AG09309 (cell line): ENCODE measurements around the gene GIPC1.

Source experiments
- DNase-seq: peaks from one replicate; pipeline ENCODE4 v3.0.0-alpha.2; 2010; ENCODE audit warnings: low read depth
- H3K4me3 ChIP-seq: 2 replicates; pipeline ENCODE4 v1.5.1; 2011; ENCODE audit warnings: mild to moderate bottlenecking, low read depth, low read length, moderate library complexity; ENCODE audit not compliant: control insufficient read depth
- TF ChIP-seq, protein P1 (sequence below): IDR thresholded peaks from 2 replicates; pipeline ENCODE4 v1.5.1; 2011; ENCODE audit warnings: mild to moderate bottlenecking, low read depth, low read length, inconsistent platforms; ENCODE audit not compliant: insufficient read depth, control insufficient read depth; ENCODE audit errors: missing control alignments

The GIPC1 gene

GRCh38 chr19:14433554-14434501 lies 62.1 kb downstream of the GIPC1 start:
- DNase-seq = no peak
- TF ChIP-seq, protein P1, sequence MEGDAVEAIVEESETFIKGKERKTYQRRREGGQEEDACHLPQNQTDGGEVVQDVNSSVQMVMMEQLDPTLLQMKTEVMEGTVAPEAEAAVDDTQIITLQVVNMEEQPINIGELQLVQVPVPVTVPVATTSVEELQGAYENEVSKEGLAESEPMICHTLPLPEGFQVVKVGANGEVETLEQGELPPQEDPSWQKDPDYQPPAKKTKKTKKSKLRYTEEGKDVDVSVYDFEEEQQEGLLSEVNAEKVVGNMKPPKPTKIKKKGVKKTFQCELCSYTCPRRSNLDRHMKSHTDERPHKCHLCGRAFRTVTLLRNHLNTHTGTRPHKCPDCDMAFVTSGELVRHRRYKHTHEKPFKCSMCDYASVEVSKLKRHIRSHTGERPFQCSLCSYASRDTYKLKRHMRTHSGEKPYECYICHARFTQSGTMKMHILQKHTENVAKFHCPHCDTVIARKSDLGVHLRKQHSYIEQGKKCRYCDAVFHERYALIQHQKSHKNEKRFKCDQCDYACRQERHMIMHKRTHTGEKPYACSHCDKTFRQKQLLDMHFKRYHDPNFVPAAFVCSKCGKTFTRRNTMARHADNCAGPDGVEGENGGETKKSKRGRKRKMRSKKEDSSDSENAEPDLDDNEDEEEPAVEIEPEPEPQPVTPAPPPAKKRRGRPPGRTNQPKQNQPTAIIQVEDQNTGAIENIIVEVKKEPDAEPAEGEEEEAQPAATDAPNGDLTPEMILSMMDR = no peak
- H3K4me3 ChIP-seq = peak overlapping the region; percentile 62

DNA sequence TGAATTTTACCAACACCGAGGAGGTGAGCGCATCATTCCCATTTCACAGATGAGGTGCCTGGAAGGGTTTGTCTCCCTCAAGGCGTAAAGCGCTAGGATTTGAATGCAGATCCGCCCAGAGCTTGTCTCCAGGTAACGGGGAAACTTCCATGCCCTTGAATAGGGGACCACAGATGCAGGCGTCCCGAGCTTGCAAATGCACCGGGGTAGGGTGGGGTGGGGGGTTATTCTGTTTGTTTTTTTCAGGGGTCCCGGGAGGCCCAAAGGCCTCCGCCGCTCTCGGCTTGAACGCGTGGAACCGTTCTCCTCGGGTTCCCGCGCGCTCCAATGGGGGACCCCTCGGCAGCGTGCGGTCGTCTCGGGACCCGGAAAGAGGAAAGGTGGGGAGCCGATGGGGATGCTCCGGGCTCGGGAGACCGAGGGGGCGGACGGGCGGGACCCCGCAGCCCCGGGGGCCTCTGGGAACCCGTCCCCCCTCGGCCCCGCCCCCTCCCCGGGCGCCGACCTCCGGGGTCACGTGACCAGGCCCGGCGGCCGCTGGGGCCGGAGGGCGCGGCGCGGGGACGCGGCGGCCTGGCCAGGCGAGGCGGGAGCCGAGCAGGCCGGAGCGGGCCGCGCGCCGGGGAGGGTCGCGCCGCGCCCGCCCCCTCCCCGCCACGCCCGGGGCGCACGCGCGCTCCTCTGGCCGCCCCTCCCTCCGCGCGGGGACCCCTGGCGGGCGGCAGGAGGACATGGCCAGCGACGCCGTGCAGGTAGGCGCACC lies 63.0 kb downstream of the GIPC1 start, which contains the start of gene PKN1:
Gene PKN1 (plus strand): TSS at position 516 of the 763 bp plus-strand sequence. CDS start 216 bp downstream, at position 732.
- TF ChIP-seq, protein P1 = no peak
- no peak for DNase-seq
- H3K4me3 ChIP-seq = peak within 1 kb of the TSS; percentile 73

DNA sequence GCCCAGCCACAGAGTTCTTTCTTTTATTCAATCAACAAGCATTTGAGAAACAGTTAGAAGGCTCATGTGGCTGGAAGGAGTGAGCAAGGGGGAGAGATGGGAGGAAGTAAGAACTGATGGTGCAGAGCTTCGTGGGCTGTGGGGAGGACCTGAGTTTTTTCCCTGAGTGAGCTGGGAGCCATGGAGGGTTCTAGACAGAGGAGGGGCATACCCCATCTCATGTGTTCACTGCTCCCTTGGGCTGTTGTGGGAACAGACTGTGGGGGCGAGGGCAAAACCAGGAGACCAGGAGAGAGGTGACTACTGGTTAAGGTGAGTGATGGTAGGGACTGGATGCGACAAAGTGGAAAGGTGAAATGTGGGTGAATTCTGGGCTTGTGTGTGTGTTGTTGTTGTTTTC lies 65.2 kb downstream of the GIPC1 start:
- TF ChIP-seq, protein P1 = no peak
- no peak for DNase-seq

DNA sequence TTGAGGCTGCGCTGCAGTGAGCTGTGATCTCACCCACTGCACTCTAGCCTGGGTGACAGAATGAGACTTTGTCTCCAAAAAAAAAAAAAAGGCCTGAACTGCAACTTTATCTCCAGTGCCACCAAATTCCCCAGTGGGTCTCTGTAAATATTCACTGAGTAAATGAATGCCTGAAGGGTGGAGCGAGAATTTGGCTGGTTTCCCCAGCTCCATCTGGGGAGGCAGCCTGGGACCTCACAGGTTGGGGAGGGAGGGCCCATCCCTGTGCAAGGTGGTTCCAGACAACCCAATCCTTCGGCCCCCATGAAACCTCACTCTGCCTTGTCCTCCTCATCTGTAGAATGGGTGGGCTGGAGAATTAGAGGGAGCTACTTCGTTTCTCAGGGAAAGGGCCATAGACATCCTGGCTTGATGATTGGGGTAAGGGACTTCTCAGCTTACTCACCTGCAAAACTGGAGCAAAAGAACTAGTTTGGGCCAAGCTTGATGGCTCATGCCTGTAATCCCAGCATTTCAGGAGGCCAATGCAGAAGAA lies 67.0 kb downstream of the GIPC1 start:
- H3K4me3 ChIP-seq = no peak overlapping the region
- DNase-seq = no peak
- TF ChIP-seq, protein P1 = no peak

More for the DNA sequence above, 65.2 kb downstream of the GIPC1 start:
- H3K4me3 ChIP-seq = no peak overlapping the region
